GM10266 (cell line): ENCODE data around the gene FXYD6.
"Not testable (repeated sequence)": the region's sequence is repeated elsewhere in the genome, so short reads cannot be mapped to it uniquely, and the experiment has no call there.

ENCODE experiments used
- DNase-seq: peaks from one replicate; pipeline ENCODE4 v3.0.0; 2012; ENCODE audit errors: extremely low spot score
- TF ChIP-seq, protein P1 (sequence below): IDR thresholded peaks from 2 replicates; pipeline ENCODE4 v1.5.1; 2012; ENCODE audit warnings: mild to moderate bottlenecking, low read depth; ENCODE audit not compliant: control insufficient read depth, insufficient read depth; ENCODE audit errors: missing control alignments

FXYD6 gene, protein sequence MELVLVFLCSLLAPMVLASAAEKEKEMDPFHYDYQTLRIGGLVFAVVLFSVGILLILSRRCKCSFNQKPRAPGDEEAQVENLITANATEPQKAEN

GRCh38 chr11:117876341-117877119 is at the start of gene FXYD6:
Gene FXYD6, minus strand, starts transcription at chr11:117876658. Its CDS starts 33,882 bp downstream, at chr11:117842776.
- TF ChIP-seq, protein P1, sequence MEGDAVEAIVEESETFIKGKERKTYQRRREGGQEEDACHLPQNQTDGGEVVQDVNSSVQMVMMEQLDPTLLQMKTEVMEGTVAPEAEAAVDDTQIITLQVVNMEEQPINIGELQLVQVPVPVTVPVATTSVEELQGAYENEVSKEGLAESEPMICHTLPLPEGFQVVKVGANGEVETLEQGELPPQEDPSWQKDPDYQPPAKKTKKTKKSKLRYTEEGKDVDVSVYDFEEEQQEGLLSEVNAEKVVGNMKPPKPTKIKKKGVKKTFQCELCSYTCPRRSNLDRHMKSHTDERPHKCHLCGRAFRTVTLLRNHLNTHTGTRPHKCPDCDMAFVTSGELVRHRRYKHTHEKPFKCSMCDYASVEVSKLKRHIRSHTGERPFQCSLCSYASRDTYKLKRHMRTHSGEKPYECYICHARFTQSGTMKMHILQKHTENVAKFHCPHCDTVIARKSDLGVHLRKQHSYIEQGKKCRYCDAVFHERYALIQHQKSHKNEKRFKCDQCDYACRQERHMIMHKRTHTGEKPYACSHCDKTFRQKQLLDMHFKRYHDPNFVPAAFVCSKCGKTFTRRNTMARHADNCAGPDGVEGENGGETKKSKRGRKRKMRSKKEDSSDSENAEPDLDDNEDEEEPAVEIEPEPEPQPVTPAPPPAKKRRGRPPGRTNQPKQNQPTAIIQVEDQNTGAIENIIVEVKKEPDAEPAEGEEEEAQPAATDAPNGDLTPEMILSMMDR: no peak
- DNase-seq: no peak

DNA sequence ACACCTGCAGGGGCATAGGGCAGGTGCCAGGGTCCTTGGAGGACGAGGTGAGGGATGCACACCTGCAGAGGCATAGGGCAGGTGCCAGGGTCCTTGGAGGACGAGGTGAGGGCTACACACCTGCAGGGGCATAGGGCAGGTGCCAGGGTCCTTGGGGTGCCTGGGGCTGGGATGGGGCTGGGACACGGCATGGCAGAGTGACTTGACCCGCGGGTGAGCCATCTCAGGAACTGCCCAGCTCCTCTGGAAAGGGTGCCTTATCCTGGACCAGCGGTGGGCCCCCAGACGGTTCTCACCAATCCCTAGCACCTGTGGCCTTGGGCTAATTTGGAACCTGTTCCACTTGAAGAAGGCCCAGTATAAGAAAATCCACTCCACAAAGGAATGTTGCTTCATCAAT is 49.7 kb upstream of the FXYD6 start:
- not testable (repeated sequence) for DNase-seq

DNA sequence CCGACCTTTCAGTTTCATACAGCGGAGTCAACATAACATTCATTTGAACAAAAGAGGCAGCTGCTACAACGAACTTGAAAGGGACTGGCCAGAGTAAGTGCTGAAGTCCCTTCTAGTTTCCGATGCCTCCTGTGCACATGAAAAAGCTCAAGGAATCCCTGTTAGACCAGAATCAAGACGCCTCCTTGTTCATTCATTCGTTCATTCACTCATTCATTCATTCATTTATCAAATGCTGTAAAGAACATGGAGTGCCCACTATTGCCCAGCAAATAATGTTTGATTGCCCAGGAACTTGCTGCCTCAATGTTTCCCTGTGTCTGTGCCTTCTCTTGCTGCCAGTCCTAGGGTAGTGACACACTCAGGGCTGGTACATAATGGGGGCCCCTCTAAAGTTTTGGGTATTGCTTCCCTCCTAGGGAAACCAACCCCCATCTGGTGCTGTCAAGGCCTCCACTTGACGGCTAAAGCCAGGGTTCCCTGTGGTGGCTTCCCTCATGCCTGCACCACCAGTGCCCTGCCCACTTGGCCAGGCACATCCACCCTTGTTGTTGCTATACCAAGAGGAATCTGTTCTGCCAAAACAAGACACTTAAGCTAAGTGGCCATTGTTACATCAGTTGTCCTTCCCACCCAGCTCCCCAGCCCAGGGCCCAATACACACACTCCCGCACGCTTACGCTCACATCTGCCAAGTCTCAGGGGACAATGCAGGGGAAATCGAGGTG is 48.9 kb upstream of the FXYD6 start:
- TF ChIP-seq, protein P1: no peak
- DNase-seq: no peak

- TF ChIP-seq, protein P1: no peak
- DNase-seq: no peak
These were observed 48.2 kb upstream of the FXYD6 start for GRCh38 chr11:117924631-117925170.

- no peak for DNase-seq
- TF ChIP-seq, protein P1: no peak
These were observed 47.3 kb upstream of the FXYD6 start for GRCh38 chr11:117923773-117924172.

DNA sequence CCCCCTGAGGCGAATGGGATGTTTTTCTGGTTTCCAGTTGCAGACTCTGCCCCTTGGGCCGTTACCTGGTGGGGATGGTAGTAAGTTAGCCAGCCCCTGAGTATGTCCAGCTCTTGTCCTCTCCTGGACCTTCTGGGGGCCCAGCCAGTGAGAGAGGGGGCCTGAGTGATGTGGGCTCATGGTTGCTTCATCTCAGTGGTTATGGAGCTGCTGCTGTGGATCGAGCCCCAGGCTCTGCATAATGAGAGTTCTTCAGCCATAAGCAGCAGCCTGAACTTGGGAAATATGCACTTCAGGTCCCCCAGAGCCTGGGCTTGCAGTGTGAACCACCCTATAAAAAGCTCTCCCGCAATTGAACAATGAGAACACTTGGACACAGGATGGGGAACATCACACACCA is 46.8 kb upstream of the FXYD6 start:
- DNase-seq: no peak
- TF ChIP-seq, protein P1: no peak

- DNase-seq: no peak
- TF ChIP-seq, protein P1: no peak
These were observed 45.4 kb upstream of the FXYD6 start for GRCh38 chr11:117921893-117922292.
